WERI-Rb-1 (cell line): ENCODE results near the gene DOK4.
A peak's percentile ranks its signal among the peaks of the same experiment; 100 is the strongest.

Source experiments
- DNase-seq: peaks from one replicate; pipeline ENCODE4 v3.0.0-alpha.2; 2020
- H3K27ac ChIP-seq: fragments of 250-450 bp; sonication (Bioruptor Pico); 2 replicates; pipeline ENCODE4 v1.5.1; 2020; ENCODE audit warnings: mild to moderate bottlenecking, moderate library complexity
- H3K27me3 ChIP-seq: fragments of 250-450 bp; sonication (Bioruptor Pico); 2 replicates; pipeline ENCODE4 v1.5.1; 2021; ENCODE audit warnings: mild to moderate bottlenecking, low read depth, moderate library complexity; ENCODE audit not compliant: insufficient read depth, severe bottlenecking
- H3K36me3 ChIP-seq: fragments of 250-450 bp; sonication (Bioruptor Pico); 2 replicates; pipeline ENCODE4 v1.5.1; 2020; ENCODE audit warnings: mild to moderate bottlenecking, moderate library complexity
- H3K4me3 ChIP-seq: 2 replicates; pipeline ENCODE4 v1.5.1; 2011; ENCODE audit warnings: low read depth, mild to moderate bottlenecking, control low read depth, low read length
- H3K9me3 ChIP-seq: fragments of 250-450 bp; sonication (Bioruptor Pico); 2 replicates; pipeline ENCODE4 v1.5.1; 2021; ENCODE audit warnings: mild to moderate bottlenecking, moderate library complexity; ENCODE audit not compliant: severe bottlenecking
- TF ChIP-seq, protein P1 (sequence below): IDR thresholded peaks from 2 replicates; pipeline ENCODE4 v1.5.1; 2011; ENCODE audit warnings: low read depth, mild to moderate bottlenecking, control low read depth, inconsistent platforms, low read length

The DOK4 gene

GRCh38 chr16:57483725-57484514 lies 2.4 kb downstream of the DOK4 start:
- Histone ChIP-seq H3K9me3 (no peaks in the 10 kb centered on the region), H3K27ac (no peak overlapping the region), H3K4me3 (no peak overlapping the region), H3K36me3 (no peaks in the 10 kb centered on the region), H3K27me3 (no peaks in the 10 kb centered on the region)
- TF ChIP-seq, protein P1, sequence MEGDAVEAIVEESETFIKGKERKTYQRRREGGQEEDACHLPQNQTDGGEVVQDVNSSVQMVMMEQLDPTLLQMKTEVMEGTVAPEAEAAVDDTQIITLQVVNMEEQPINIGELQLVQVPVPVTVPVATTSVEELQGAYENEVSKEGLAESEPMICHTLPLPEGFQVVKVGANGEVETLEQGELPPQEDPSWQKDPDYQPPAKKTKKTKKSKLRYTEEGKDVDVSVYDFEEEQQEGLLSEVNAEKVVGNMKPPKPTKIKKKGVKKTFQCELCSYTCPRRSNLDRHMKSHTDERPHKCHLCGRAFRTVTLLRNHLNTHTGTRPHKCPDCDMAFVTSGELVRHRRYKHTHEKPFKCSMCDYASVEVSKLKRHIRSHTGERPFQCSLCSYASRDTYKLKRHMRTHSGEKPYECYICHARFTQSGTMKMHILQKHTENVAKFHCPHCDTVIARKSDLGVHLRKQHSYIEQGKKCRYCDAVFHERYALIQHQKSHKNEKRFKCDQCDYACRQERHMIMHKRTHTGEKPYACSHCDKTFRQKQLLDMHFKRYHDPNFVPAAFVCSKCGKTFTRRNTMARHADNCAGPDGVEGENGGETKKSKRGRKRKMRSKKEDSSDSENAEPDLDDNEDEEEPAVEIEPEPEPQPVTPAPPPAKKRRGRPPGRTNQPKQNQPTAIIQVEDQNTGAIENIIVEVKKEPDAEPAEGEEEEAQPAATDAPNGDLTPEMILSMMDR = no peak
- no peak for DNase-seq

- TF ChIP-seq, protein P1 = no peak
- no peak overlapping the region for H3K27ac ChIP-seq
- no peaks in the 10 kb centered on the region for H3K36me3 ChIP-seq
- no peak overlapping the region for H3K4me3 ChIP-seq
- no peaks in the 10 kb centered on the region for H3K9me3 ChIP-seq
- no peak for DNase-seq
- no peaks in the 10 kb centered on the region for H3K27me3 ChIP-seq
These were observed 3.3 kb downstream of the DOK4 start for GRCh38 chr16:57482845-57483545.

DNA sequence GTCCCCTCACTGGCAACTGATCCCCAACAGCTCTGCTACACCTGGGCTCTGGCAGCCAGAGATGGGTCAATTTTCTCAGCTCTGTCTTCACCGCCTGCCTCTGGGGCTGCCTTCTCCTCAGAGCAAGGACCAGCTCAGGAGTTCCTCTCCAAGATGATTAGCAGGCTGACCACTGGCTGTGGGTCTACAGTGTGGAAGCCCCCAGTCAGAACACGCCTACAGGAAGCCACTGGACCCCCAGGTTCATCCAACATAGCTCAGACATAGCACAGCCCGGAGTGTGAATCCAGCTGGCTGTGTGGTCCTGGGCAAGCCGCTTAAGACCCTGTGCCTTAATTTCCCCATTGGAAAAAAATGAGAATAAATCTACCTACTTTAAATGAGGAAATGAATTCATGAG lies 4.9 kb downstream of the DOK4 start:
- Histone ChIP-seq H3K36me3 (no peaks in the 10 kb centered on the region), H3K27ac (no peak overlapping the region), H3K27me3 (no peaks in the 10 kb centered on the region), H3K9me3 (no peaks in the 10 kb centered on the region), H3K4me3 (no peak overlapping the region)
- no peak for DNase-seq
- TF ChIP-seq, protein P1 = no peak

GRCh38 chr16:57480754-57481230 lies 5.5 kb downstream of the DOK4 start:
- H3K27me3 ChIP-seq = no peaks in the 10 kb centered on the region
- no peak overlapping the region; the same call in 1 of the 2 replicates for H3K27ac ChIP-seq
- DNase-seq = no peak
- H3K36me3 ChIP-seq = no peaks in the 10 kb centered on the region
- TF ChIP-seq, protein P1 = no peak
- H3K4me3 ChIP-seq = no peak overlapping the region
- no peaks in the 10 kb centered on the region for H3K9me3 ChIP-seq

- peak; percentile 74 for DNase-seq
- TF ChIP-seq, protein P1 = no peak
- H3K9me3 ChIP-seq = no peaks in the 10 kb centered on the region
- no peaks in the 10 kb centered on the region for H3K27me3 ChIP-seq
- peak overlapping the region; percentile 27 for H3K4me3 ChIP-seq
- H3K36me3 ChIP-seq = no peaks in the 10 kb centered on the region
- peak overlapping the region; percentile 51 for H3K27ac ChIP-seq
These were observed 6.1 kb downstream of the DOK4 start for GRCh38 chr16:57479976-57480753.
